NB4 (cell line): ENCODE data around the gene NMNAT3.

Experiments
- DNase-seq: peaks from one replicate; pipeline ENCODE4 v3.0.0; 2010; ENCODE audit warnings: low read depth
- H3K4me3 ChIP-seq: one replicate; pipeline ENCODE4 v1.5.1; 2011; ENCODE audit warnings: mild to moderate bottlenecking, low read depth, low read length, moderate library complexity
- CTCF ChIP-seq: IDR thresholded peaks from one replicate; pipeline ENCODE4 v1.5.1; 2012; ENCODE audit warnings: low read depth, low read length
- MAX ChIP-seq: IDR thresholded peaks from 2 replicates; pipeline ENCODE4 v1.6.1; 2011; ENCODE audit warnings: low read depth, low read length
- MYC ChIP-seq: IDR thresholded peaks from 2 replicates; pipeline ENCODE4 v1.6.1; 2011; ENCODE audit warnings: low read depth, low read length
- POLR2A ChIP-seq: IDR thresholded peaks from 2 replicates; pipeline ENCODE4 v1.6.1; 2011; ENCODE audit warnings: mild to moderate bottlenecking; ENCODE audit not compliant: insufficient read length; ENCODE audit errors: extremely low read depth

Gene NMNAT3

GRCh38 chr3:139674571-139675260, 3.1 kb downstream of the NMNAT3 start:
- no peak for DNase-seq
- H3K4me3 ChIP-seq = no peak overlapping the region
- TF ChIP-seq CTCF (no peak), MAX (no peak), MYC (no peak), POLR2A (no peak)

- TF ChIP-seq MAX (no peak), MYC (no peak), CTCF (no peak), POLR2A (no peak)
- no peak overlapping the region for H3K4me3 ChIP-seq
- DNase-seq = no peak
These were observed 4.9 kb downstream of the NMNAT3 start for GRCh38 chr3:139672884-139673283.

- TF ChIP-seq MAX = no peak
These were observed 5.7 kb downstream of the NMNAT3 start for GRCh38 chr3:139671863-139672646.

GRCh38 chr3:139671107-139671506, 6.7 kb downstream of the NMNAT3 start:
- no peak for DNase-seq
- H3K4me3 ChIP-seq = no peak overlapping the region
- TF ChIP-seq MAX (no peak), MYC (no peak), CTCF (no peak), POLR2A (no peak)

More at GRCh38 chr3:139671863-139672646, 5.7 kb downstream of the NMNAT3 start:
- no peak for DNase-seq
- no peak overlapping the region for H3K4me3 ChIP-seq

- TF ChIP-seq MAX (no peak), MYC (no peak), CTCF (no peak), POLR2A (no peak)
- no peak overlapping the region for H3K4me3 ChIP-seq
- DNase-seq = no peak
These were observed 7.6 kb downstream of the NMNAT3 start for GRCh38 chr3:139670196-139670595.

- no peak for TF ChIP-seq MAX
- TF ChIP-seq MYC = no peak
- no peak overlapping the region for H3K4me3 ChIP-seq
- DNase-seq = no peak
These were observed 9.4 kb downstream of the NMNAT3 start for GRCh38 chr3:139668332-139668731.
